Fibroblast of villous mesenchyme (primary cell): Measurements from ENCODE around the gene S100A9. TPM values are rescaled to one million over a fixed set of nuclear protein-coding genes. Genes with fewer than 3 reads are reported as not detected.

ENCODE experiments used
- DNase-seq: peaks from one replicate; pipeline ENCODE4 v3.0.0-alpha.2; 2010; ENCODE audit warnings: low read depth
- H3K4me3 ChIP-seq: 2 replicates; pipeline ENCODE4 v1.5.1; 2011; ENCODE audit warnings: low read depth, mild to moderate bottlenecking, low read length
- total RNA-seq: library from RNA; depleted of rRNA; stranded (reverse); fragments of >200 nt; gene quantifications from 2 replicates; pipeline ENCODE4 v1.2.3, GENCODE V29; 2012
- TF ChIP-seq, protein P1 (sequence below): IDR thresholded peaks from 2 replicates; pipeline ENCODE4 v1.5.1; 2012; ENCODE audit warnings: low read depth, mild to moderate bottlenecking, low read length; ENCODE audit not compliant: insufficient read depth

Gene S100A9
- total RNA-seq, 1 donor, result not detected

DNA sequence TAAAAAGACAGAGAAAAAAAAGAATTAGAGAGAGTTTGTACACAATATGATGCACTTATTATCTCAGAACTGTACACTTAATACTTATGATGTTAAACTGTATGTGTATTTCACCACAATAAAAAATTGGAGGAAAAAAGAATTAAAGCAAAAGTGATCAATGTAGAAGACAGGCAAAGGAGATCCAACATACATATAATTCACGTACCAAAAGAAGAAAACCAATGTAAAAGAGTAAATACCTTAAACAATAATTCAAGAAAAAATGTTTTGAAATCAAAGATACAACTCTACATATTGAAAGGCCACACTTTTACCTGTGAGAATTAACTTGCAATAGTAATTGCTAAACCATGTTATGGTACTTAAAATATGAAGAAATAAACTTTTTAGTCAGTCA, 35.1 kb upstream of the S100A9 start:
- no peak overlapping the region for H3K4me3 ChIP-seq
- no peak for DNase-seq
- TF ChIP-seq, protein P1, sequence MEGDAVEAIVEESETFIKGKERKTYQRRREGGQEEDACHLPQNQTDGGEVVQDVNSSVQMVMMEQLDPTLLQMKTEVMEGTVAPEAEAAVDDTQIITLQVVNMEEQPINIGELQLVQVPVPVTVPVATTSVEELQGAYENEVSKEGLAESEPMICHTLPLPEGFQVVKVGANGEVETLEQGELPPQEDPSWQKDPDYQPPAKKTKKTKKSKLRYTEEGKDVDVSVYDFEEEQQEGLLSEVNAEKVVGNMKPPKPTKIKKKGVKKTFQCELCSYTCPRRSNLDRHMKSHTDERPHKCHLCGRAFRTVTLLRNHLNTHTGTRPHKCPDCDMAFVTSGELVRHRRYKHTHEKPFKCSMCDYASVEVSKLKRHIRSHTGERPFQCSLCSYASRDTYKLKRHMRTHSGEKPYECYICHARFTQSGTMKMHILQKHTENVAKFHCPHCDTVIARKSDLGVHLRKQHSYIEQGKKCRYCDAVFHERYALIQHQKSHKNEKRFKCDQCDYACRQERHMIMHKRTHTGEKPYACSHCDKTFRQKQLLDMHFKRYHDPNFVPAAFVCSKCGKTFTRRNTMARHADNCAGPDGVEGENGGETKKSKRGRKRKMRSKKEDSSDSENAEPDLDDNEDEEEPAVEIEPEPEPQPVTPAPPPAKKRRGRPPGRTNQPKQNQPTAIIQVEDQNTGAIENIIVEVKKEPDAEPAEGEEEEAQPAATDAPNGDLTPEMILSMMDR, result no peak

GRCh38 chr1:153324912-153325311, 32.7 kb upstream of the S100A9 start:
- DNase-seq, result no peak
- no peak overlapping the region for H3K4me3 ChIP-seq
- TF ChIP-seq, protein P1, result no peak

GRCh38 chr1:153333902-153334301, 23.8 kb upstream of the S100A9 start:
- TF ChIP-seq, protein P1, result no peak
- H3K4me3 ChIP-seq, result no peak overlapping the region
- DNase-seq, result no peak

DNA sequence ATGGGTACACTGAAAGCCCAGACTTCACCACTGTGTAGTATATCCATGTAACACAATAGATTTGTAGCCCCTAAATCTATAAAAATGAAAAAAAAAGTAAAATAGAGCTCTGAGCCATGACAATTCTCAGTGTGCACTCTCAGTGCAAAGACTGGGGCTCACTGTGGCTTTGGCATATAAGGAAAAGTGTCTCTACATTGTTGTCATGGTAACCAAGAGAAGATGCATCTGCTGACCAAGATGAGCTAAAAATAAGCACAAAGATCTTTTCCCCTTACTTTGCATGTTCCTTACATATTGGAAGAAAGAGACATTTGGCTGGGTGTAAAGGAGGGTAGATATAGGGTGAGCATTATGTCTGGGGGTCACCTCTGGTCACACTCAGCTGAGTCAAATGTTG, 21.0 kb upstream of the S100A9 start:
- TF ChIP-seq, protein P1, result no peak
- no peak overlapping the region for H3K4me3 ChIP-seq
- DNase-seq, result no peak

GRCh38 chr1:153337980-153338853, 19.4 kb upstream of the S100A9 start:
- no peak for DNase-seq
- TF ChIP-seq, protein P1, result no peak
- no peak overlapping the region for H3K4me3 ChIP-seq

- TF ChIP-seq, protein P1, result no peak
- no peak overlapping the region for H3K4me3 ChIP-seq
- DNase-seq, result no peak
These were observed 17.9 kb upstream of the S100A9 start for GRCh38 chr1:153339802-153340201.

DNA sequence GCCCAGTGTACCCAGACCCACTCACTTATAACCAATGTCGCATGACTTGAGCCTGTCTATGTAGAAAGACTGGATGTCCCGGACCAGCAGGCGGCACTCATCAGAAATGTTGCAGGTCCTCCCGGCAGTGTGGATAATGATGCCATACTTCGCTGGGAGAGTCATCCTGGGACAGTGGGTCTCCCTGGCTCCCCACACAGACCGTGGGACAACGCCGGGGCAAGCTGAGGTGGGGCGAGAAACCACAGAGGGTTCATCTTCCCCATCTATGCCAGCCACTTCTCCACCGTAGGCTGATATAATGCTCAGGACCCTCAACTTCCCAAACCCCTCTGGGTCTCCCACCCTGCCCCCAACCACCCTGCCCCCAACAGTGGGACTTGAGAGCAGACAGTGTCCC, 17.3 kb upstream of the S100A9 start:
- no peak for DNase-seq
- no peak overlapping the region for H3K4me3 ChIP-seq

More for the DNA sequence above, 17.3 kb upstream of the S100A9 start:
- TF ChIP-seq, protein P1, result no peak
